Heart left ventricle (tissue), 13 donors: Measurements from ENCODE around the gene TRMO.

ENCODE experiments used
- CTCF ChIP-seq, 12 donors: fragments of 200-600 bp; sonication (generic) in 4 of 12; IDR thresholded peaks; one replicate each; pipeline versions ENCODE4 v1.5.0 to v1.8.0; 2018 to 2022; ENCODE audit warnings: antibody characterized with exemption in 12 of 12, mild to moderate bottlenecking in 5 of 12
- POLR2A ChIP-seq, 2 donors: fragments of 450-650 bp; IDR thresholded peaks; one replicate each; pipeline ENCODE4 v1.6.1; 2017; ENCODE audit warnings: antibody characterized with exemption in 2 of 2, mild to moderate bottlenecking in 2 of 2, moderate library complexity in 2 of 2
- donor health status: ischemic (EF 13 %, LVEDD 7.1; RV severe dilation, severe dysfunction).
- donor health status: DM: no; HTN: yes; CAD: no.
- donor health status: DM: no; HTN: no; CAD: no.
- donor health status: ischemic (EF 25% LVEDD 6.9; RV normal size, moderate dysfunction).
- donor health status: ischemic (EF 25% LVEDD 5.7; RV mildly dilated, moderate dysfunction).
- donor health status: ischemic (EF 35%, LVEDD 5.7; RV mildly dilated, moderate dysfunction).
- donor health status: nonischemic (EF 11% LVEDD 7.7; RV severe dilation, severe dysfunction).
- donor health status: DM: yes; HTN: yes; CAD: no.
- donor health status: PGD.
- donor health status: ischemic (EF 29% LVEDD 5.4; RV normal size, mild dysfunction).
- donor health status: nonischemic (EF 23%, LVEDD 6.1; RV moderate dilation, normal function).

- TF ChIP-seq CTCF (IDR thresholded peaks at IDR 0.05) (no peak), POLR2A (IDR thresholded peaks at IDR 0.05) (no peak)
These were observed 17.9 kb upstream of the TRMO start for GRCh38 chr9:97940233-97940632.
